Measurements from ENCODE around the gene SAT2.
"Not testable (repeated sequence)": the region's sequence is repeated elsewhere in the genome, so short reads cannot be mapped to it uniquely, and the experiment has no call there.

The SAT2 gene

DNA sequence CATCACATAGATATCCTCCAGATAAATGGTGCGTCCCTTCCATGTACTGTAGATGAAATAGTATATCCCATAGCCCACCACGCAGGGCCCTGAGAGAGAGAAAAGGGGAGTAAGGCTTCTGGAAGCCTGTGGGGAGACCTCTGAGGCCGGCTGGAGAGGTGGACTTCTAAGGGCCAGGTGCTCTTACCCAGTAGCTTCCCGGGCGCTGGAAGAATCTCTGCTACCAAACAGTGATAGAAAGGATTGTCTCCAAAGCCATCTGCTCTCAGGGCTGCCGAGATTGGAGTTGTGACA, 718 bp downstream of the SAT2 start:
- TF ChIP-seq, protein P1, sequence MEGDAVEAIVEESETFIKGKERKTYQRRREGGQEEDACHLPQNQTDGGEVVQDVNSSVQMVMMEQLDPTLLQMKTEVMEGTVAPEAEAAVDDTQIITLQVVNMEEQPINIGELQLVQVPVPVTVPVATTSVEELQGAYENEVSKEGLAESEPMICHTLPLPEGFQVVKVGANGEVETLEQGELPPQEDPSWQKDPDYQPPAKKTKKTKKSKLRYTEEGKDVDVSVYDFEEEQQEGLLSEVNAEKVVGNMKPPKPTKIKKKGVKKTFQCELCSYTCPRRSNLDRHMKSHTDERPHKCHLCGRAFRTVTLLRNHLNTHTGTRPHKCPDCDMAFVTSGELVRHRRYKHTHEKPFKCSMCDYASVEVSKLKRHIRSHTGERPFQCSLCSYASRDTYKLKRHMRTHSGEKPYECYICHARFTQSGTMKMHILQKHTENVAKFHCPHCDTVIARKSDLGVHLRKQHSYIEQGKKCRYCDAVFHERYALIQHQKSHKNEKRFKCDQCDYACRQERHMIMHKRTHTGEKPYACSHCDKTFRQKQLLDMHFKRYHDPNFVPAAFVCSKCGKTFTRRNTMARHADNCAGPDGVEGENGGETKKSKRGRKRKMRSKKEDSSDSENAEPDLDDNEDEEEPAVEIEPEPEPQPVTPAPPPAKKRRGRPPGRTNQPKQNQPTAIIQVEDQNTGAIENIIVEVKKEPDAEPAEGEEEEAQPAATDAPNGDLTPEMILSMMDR (IDR thresholded peaks at IDR 0.05; ENCODE audit: borderline replicate concordance, control extremely low read depth, extremely low read depth, insufficient read depth, missing control alignments), result no peak
- DNase-seq (ENCODE audit: low spot score), result no peak
- in situ Hi-C loops (cut with MboI; ENCODE audit: low sequenced_read_pairs, unreplicated experiment), result no loop called here

DNA sequence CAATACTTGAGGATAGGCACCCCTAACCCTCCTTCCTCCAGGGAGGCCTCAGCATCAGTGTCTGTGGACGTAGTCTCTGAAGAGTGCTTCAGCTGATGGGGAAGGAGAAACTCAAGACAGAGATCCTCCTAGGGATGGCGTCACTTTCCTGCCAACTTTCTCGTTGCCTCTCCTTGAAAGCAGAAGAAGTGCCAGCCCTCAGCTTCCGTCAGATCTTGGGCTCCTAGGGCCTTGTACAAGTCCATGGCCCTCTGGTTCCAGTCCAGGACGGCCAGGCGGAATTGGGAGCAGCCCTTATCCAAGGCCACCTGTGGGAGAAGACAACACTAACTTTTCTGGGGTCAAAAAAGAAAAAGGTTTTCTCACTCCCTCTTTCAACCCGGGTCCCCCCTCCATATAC, 1.3 kb downstream of the SAT2 start:
- in situ Hi-C loops (cut with MboI; ENCODE audit: low sequenced_read_pairs, unreplicated experiment), result no loop called here
- no peak for DNase-seq (ENCODE audit: low spot score)
- TF ChIP-seq, protein P1 (IDR thresholded peaks at IDR 0.05; ENCODE audit: borderline replicate concordance, control extremely low read depth, extremely low read depth, insufficient read depth, missing control alignments), result no peak

DNA sequence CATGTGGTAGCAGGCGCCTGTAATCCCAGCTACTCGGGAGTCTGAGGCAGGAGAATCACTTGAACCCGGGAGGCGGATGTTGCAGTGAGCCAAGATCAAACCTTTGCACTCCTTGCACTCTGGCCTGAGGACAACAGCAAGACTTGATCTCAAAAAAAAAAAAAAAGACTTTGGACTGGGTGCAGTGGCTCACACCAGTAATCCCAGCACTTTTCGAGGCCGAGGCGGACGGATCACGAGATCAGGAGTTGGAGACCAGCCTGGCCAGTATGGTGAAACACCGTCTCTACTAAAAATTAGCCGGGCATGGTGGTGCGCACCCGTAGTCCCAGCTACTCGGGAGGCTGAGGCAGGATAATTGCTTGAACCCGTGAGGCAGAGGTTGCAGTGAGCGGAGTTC, 1.9 kb downstream of the SAT2 start:
- DNase-seq (ENCODE audit: low spot score); in situ Hi-C loops (cut with MboI; ENCODE audit: low sequenced_read_pairs, unreplicated experiment): not testable (repeated sequence)

DNA sequence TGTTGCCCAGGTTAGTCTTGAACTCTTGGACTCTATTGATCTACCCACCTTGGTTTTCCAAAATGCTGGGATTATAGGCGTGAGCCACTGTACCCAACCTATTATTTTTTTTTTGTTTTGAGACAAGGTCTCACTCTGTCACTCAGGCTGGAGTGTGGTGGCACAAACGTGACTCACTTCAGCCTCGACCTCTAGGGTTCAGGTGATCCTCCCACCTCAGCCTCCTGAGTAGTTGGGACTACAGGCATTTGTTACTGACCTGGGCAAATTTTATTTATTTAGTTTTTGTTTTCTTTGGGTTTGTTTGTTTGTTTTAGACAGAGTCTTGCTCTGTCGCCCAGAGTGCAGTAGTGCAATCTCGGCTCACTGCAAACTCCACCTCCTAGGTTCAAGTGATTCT, 4.0 kb downstream of the SAT2 start:
- TF ChIP-seq, protein P1 (IDR thresholded peaks at IDR 0.05; ENCODE audit: borderline replicate concordance, control extremely low read depth, extremely low read depth, insufficient read depth, missing control alignments), result no peak
- DNase-seq (ENCODE audit: low spot score), result no peak
- in situ Hi-C loops (cut with MboI; ENCODE audit: low sequenced_read_pairs, unreplicated experiment), result no loop called here

DNA sequence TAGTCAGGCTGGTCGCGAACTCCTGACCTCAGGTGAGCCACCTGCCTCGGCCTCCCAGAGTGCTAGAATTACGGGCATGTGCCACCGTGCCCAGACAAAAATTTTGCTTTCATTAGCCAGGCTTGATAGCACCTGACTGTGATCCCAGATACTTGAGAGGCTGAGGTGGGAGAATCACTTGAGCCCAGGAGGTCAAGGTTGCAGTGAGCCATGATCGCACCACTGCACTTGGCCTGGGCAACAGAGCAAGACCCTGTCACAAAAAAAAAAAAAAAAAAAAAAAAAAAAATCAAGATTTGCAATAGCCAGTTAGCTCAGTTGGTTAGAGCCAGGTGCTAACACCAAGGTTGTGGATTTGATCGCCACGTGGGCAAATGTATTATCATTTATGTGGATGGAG, 6.8 kb downstream of the SAT2 start:
- TF ChIP-seq, protein P1 (IDR thresholded peaks at IDR 0.05; ENCODE audit: borderline replicate concordance, control extremely low read depth, extremely low read depth, insufficient read depth, missing control alignments), result no peak
- in situ Hi-C loops (cut with MboI; ENCODE audit: low sequenced_read_pairs, unreplicated experiment), result no loop called here
- DNase-seq (ENCODE audit: low spot score), result no peak

DNA sequence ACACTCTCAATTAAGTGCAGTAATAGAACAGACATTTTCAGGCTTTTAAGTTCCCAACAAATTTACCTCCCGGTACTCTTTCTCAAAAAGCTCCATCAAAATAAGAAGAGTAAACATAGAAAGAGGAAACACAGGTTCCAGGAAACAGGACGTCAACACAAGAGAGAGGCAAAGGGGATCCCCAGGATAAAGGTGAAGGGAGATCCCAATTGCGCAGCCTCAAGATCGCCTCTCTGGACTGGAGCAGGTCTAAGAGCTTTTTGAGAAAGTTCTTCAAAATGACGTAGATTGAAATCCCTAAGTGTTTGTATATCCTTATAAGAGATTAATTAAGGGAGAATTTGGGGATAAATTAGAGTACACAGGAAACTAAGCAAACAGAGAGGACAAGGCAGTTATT, 9.0 kb downstream of the SAT2 start:
- TF ChIP-seq, protein P1 (IDR thresholded peaks at IDR 0.05; ENCODE audit: borderline replicate concordance, control extremely low read depth, extremely low read depth, insufficient read depth, missing control alignments), result no peak
- DNase-seq (ENCODE audit: low spot score), result no peak
- in situ Hi-C loops (cut with MboI; ENCODE audit: low sequenced_read_pairs, unreplicated experiment), result no loop called here

DNA sequence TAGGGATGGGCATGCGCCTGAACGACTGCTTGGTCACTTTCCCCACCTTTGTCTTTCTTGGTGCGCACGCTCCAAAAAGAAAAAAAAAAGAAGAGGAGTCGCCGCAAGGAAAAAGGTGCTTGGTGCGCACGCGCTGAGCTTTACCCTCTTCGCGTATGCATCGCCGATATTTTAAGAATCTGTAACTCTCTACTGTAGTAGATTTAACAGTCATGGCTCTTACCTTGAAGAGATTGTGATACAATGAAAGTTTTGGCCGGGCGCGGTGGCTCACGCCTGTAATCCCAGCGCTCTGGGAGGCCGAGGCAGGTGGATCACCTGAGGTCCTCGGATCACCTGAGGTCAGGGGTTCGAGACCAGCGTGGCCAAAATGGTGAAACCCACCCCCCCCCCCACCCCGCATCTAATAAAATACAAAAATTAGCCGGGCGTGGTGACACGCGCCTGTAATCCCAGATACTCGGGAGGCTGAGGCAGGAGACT, 12.3 kb downstream of the SAT2 start:
- in situ Hi-C loops (cut with MboI; ENCODE audit: low sequenced_read_pairs, unreplicated experiment), result no loop called here
- TF ChIP-seq, protein P1 (IDR thresholded peaks at IDR 0.05; ENCODE audit: borderline replicate concordance, control extremely low read depth, extremely low read depth, insufficient read depth, missing control alignments), result no peak
- no peak for DNase-seq (ENCODE audit: low spot score)
